Smooth muscle cell (in vitro differentiated cells): ENCODE measurements around the gene CD8B. TPM values are rescaled to one million over a fixed set of nuclear protein-coding genes. Genes with fewer than 3 reads are reported as not detected.

Experiments
- DNase-seq: peaks from one replicate; lab custom pipeline; 2025; ENCODE audit not compliant: unreplicated experiment; lab: John Stamatoyannopoulos, UW
- H2AFZ ChIP-seq: fragments of 200-600 bp; sonication (generic); 2 replicates; pipeline ENCODE4 v1.6.0; 2016; ENCODE audit warnings: antibody characterized with exemption, low read depth, mild to moderate bottlenecking
- H3F3A ChIP-seq: fragments of 200-600 bp; sonication (generic); 2 replicates; pipeline ENCODE4 v1.6.0; 2017; ENCODE audit warnings: antibody characterized with exemption, low read depth
- H3K27ac ChIP-seq: fragments of 200-600 bp; sonication (generic); 2 replicates; pipeline ENCODE4 v1.5.1; 2016; ENCODE audit warnings: low read depth, mild to moderate bottlenecking
- H3K27me3 ChIP-seq: fragments of 200-600 bp; sonication (generic); 2 replicates; pipeline ENCODE4 v1.6.1; 2016; ENCODE audit warnings: low read depth, mild to moderate bottlenecking
- H3K36me3 ChIP-seq: fragments of 200-600 bp; sonication (generic); 2 replicates; pipeline ENCODE4 v1.5.1; 2016; ENCODE audit warnings: low read depth
- H3K4me1 ChIP-seq: fragments of 200-600 bp; sonication (generic); 2 replicates; pipeline ENCODE4 v1.5.1; 2016; ENCODE audit warnings: low read depth
- H3K4me2 ChIP-seq: fragments of 200-600 bp; sonication (generic); 2 replicates; pipeline ENCODE4 v1.6.0; 2016; ENCODE audit warnings: mild to moderate bottlenecking
- H3K4me3 ChIP-seq: fragments of 200-600 bp; sonication (generic); 2 replicates; pipeline ENCODE4 v1.5.1; 2016; ENCODE audit warnings: mild to moderate bottlenecking
- H3K79me2 ChIP-seq: fragments of 200-600 bp; sonication (generic); 2 replicates; pipeline ENCODE4 v1.6.0; 2016; ENCODE audit warnings: low read depth, mild to moderate bottlenecking
- H3K9ac ChIP-seq: fragments of 200-600 bp; sonication (generic); 2 replicates; pipeline ENCODE4 v1.6.0; 2016; ENCODE audit warnings: low read depth
- H3K9me3 ChIP-seq: fragments of 200-600 bp; sonication (generic); replicated peaks from 2 replicates; pipeline ENCODE4 v1.5.1; 2016; ENCODE audit warnings: low read depth
- H4K20me1 ChIP-seq: fragments of 200-600 bp; sonication (generic); 2 replicates; pipeline ENCODE4 v1.6.0; 2016; ENCODE audit warnings: low read depth
- CTCF ChIP-seq: fragments of 200-600 bp; sonication (generic); IDR thresholded peaks from 2 replicates; pipeline ENCODE4 v1.5.1; 2017; ENCODE audit warnings: borderline replicate concordance, mild to moderate bottlenecking, antibody characterized with exemption; ENCODE audit not compliant: insufficient read depth, poor library complexity, severe bottlenecking
- WGBS: methylation state at CpG from one replicate; pipeline ENCODE4 v1.1.7; 2016; ENCODE audit warnings: low lambda C conversion rate; 5-methylcytosine and 5-hydroxymethylcytosine counted together
- polyA plus RNA-seq: library from polyadenylated mRNA; unstranded; fragments of >200 nt; fragmentation: Nextera tagmentation; extraction: Ambion mirVana; gene quantifications from 2 replicates; pipeline ENCODE4 v1.2.1, GENCODE V29; 2016
- total RNA-seq: library from RNA; depleted of rRNA; stranded (reverse); fragments of >200 nt; gene quantifications from 2 replicates; pipeline ENCODE4 v1.2.3, GENCODE V29; 2014

CD8B gene
- total and polyA plus RNA-seq, 2 experiments from 2014 or later, result not detected

DNA sequence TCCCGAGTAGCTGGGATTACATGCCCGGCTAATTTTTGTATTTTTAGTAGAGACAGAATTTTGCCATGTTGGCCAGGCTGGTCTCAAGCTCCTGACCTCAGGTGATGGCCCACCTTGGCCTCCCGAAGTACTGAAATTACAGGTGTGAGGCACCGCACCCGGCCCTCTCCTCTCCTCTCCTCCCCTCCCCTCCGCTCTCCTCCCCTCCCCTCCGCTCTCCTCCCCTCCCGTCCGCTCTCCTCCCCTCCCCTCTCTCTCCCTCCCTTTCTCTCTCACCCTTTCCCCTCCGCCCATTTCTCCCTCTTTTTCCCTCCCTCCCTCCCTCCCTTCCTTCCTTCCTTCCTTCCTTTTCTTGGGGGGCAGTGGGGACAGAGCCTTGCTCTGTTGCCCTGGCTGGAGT lies 28.4 kb downstream of the CD8B start:
- no peak overlapping the region for H3K4me3 ChIP-seq
- H3K27me3 ChIP-seq, result no peaks in the 10 kb centered on the region
- H3K4me2 ChIP-seq, result no peak overlapping the region
- H3K9ac ChIP-seq, result no peak overlapping the region
- no peaks in the 10 kb centered on the region for H3K79me2 ChIP-seq
- no peak overlapping the region for H3K27ac ChIP-seq
- no peak for TF ChIP-seq CTCF
- H3K4me1 ChIP-seq, result no peaks in the 10 kb centered on the region
- 96% methylated on average over 2 of the region's 10 CpGs for WGBS
- no peak for DNase-seq
- H4K20me1 ChIP-seq, result no peaks in the 10 kb centered on the region
- no peak overlapping the region for H2AFZ ChIP-seq
- H3F3A ChIP-seq, result no peaks in the 10 kb centered on the region
- H3K9me3 ChIP-seq, result no peaks in the 10 kb centered on the region
- H3K36me3 ChIP-seq, result no peaks in the 10 kb centered on the region

GRCh38 chr2:86832334-86833096 lies 29.2 kb downstream of the CD8B start:
- no peaks in the 10 kb centered on the region for H3K36me3 ChIP-seq
- H3K27ac ChIP-seq, result no peak overlapping the region
- H3K9me3 ChIP-seq, result no peaks in the 10 kb centered on the region
- no peak for TF ChIP-seq CTCF
- no peaks in the 10 kb centered on the region for H3K27me3 ChIP-seq
- no peak for DNase-seq
- H3K9ac ChIP-seq, result no peak overlapping the region
- H3K4me2 ChIP-seq, result no peak overlapping the region
- H4K20me1 ChIP-seq, result no peaks in the 10 kb centered on the region
- H2AFZ ChIP-seq, result no peak overlapping the region
- no peaks in the 10 kb centered on the region for H3K4me1 ChIP-seq
- no peaks in the 10 kb centered on the region for H3K79me2 ChIP-seq
- no peaks in the 10 kb centered on the region for H3F3A ChIP-seq
- no peak overlapping the region for H3K4me3 ChIP-seq
- 86% methylated on average over 7 of the region's 7 CpGs for WGBS

DNA sequence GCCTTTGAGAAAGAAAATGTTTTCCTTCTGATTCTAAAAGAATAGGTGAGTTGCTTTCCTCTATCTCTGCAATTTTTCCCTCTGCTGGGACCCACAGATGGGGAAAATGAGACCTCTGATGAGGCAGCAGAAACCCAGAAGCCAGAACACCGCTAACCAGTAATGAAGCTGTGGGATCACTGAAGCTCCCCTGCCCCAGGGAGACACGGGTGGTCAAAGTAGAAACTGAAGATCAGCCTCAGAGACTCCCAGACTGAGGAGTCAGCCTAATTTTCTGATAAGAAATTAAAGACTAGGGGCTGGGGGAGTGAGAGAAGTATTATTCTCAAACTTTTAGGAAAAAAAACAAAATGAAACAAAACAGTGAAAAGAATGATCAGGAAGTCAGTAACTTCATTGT lies 30.1 kb downstream of the CD8B start:
- Histone ChIP-seq H3K27ac (no peak overlapping the region), H3K4me3 (no peak overlapping the region), H3K4me2 (no peak overlapping the region), H3K27me3 (no peaks in the 10 kb centered on the region), H2AFZ (no peak overlapping the region), H3K36me3 (no peaks in the 10 kb centered on the region), H3K9me3 (no peaks in the 10 kb centered on the region), H3F3A (no peaks in the 10 kb centered on the region), H4K20me1 (no peaks in the 10 kb centered on the region), H3K4me1 (no peaks in the 10 kb centered on the region), H3K79me2 (no peaks in the 10 kb centered on the region), H3K9ac (no peak overlapping the region)
- DNase-seq, result no peak
- 48% methylated on average over 2 of the region's 2 CpGs for WGBS
- TF ChIP-seq CTCF, result no peak

GRCh38 chr2:86826951-86827350 lies 34.7 kb downstream of the CD8B start:
- no peak for DNase-seq
- no peak overlapping the region for H2AFZ ChIP-seq
- no peaks in the 10 kb centered on the region for H3F3A ChIP-seq
- H3K27me3 ChIP-seq, result no peaks in the 10 kb centered on the region
- no peaks in the 10 kb centered on the region for H3K79me2 ChIP-seq
- H3K9me3 ChIP-seq, result peaks cover 6% of the 10 kb centered on the region
- H4K20me1 ChIP-seq, result no peaks in the 10 kb centered on the region
- no peak overlapping the region for H3K27ac ChIP-seq
- H3K4me1 ChIP-seq, result no peaks in the 10 kb centered on the region
- H3K4me2 ChIP-seq, result no peak overlapping the region
- no peak for TF ChIP-seq CTCF
- 89% methylated on average over 4 of the region's 4 CpGs for WGBS
- no peak overlapping the region for H3K9ac ChIP-seq
- no peak overlapping the region for H3K4me3 ChIP-seq
- H3K36me3 ChIP-seq, result no peaks in the 10 kb centered on the region
